GM21390 (cell line): ENCODE results near the gene HAS3.

ENCODE experiments used
- ATAC-seq: cut with Tn5 transposase; IDR thresholded peaks from one replicate; pipeline ENCODE4 v1.9.1; 2021; ENCODE audit not compliant: unreplicated experiment

The HAS3 gene

DNA sequence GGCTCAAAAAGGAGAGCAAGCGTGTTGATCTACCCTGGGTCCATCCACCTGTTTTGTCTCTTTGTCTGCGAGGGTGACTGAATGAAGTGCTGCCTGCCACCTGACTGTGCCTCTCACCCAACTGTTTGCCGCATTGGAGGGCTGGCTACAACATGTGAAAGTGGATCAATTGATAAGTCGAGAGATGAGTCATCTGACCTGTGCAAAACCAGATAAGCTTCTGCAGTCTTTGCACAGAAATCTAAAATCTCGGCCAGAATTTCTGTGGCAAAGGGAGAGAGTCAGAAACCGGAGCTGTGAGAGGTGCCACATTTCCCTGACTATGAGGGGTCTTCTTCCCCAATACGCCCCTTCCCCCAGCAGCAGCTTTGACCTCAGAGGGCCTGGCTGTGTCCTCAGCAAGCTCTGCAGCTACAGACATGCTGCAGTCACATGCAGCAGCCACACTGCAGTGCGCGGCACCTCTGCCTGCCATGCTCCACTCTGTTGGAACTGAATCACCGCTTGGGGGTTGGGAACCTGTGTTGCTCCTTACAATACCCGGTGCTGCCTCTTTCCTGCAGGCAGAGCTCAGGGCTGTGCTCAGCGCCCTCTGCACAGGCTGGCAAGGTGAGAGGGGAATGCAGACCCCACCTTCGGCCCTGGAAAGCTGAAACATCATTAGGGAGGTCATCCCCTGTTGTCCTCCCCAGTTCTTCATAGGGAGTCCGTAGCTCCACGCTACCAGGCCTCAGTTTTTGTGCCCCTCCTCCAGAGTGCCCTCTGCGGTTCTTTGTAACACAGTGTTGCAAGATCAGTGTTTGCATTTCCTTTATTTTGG lies 16.2 kb upstream of the HAS3 start:
- peak; percentile 51 for ATAC-seq

DNA sequence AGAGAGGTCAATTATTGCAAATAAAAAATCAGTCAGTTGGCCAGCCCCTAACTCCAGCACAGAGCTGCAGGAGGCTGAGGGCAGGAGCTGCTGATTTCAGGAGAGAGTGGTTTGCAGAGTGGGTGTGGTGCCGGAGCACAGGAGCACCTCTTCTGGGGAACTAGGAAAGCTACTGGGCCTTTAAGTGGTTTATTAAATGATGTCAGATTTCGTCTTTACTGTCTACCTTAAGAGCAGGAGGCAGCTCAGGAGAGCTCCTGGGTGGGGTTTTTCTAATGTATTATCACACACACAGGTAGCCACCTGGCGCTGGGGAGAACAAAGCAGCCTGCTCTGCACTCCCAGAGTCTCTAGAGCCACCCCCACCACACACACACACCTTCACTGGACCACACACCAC lies 11.5 kb upstream of the HAS3 start:
- ATAC-seq = no peak

DNA sequence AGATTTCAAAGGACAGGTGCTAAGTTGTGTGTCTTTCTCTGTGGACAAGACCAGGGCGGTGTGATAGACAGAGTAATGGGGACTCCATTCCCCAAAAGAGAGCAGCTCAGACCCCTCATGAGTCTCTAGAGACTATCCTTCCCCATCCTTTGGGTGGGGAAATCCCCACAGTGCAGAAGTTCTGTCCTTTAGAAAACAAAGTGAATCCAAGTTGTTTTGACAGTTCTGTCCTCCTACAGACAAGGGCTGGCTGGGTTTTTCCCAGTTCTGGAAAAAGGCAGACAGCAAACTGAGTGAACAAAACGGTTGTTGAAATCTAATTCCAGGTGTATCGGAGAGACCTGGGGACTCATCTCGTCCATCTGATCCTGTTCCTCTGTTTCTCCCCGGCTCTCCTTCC lies 11.0 kb upstream of the HAS3 start:
- no peak for ATAC-seq

DNA sequence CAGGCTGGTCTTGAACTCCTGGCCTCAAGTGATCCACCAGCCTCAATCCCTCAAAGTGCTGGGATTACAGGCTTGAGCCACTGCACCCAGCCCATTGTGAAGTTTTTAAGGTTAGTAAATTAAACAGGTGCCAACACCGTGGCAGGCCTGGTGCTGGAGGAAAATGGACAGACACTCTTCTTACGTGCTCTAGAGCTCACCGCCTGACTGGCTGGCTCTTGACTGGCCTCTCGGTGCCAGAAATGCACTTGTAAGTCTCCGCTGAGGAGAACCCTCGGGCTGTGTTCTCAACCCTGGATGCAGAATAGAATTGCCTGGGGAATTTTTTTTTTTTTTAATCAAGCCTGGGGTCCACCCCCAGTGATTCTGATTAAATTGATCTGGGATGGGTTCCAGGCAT lies 10.3 kb upstream of the HAS3 start:
- ATAC-seq = no peak

DNA sequence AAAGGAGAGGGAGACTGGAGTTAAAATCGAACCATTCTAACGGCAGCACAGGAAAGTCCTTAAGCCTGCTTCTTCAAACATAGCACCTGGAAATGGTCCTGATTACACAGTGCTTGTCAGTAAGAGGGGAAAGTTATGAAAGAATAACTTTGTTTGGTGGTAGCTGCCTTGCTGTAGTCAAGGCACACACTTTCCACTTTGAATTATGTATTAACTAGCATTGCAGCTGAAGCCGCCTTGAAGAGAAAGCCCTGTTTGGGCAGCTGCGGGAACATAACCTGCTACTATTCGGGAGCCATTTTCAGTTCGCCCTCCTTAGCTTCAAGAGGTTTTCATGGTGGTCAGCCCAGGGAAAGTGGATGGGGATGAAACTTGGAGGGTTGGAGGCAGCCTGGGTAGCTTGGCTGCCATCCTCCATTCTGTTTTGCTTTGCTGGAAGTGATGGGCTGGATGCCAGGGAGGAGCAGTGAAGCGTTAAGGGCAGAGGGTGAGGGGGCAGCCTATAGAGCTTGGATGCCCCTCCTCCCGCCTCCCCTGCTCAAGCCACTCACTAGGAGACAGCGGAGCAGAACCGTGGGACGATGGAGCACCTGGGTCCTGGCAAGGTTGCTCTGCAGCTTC lies 5.3 kb upstream of the HAS3 start:
- no peak for ATAC-seq

DNA sequence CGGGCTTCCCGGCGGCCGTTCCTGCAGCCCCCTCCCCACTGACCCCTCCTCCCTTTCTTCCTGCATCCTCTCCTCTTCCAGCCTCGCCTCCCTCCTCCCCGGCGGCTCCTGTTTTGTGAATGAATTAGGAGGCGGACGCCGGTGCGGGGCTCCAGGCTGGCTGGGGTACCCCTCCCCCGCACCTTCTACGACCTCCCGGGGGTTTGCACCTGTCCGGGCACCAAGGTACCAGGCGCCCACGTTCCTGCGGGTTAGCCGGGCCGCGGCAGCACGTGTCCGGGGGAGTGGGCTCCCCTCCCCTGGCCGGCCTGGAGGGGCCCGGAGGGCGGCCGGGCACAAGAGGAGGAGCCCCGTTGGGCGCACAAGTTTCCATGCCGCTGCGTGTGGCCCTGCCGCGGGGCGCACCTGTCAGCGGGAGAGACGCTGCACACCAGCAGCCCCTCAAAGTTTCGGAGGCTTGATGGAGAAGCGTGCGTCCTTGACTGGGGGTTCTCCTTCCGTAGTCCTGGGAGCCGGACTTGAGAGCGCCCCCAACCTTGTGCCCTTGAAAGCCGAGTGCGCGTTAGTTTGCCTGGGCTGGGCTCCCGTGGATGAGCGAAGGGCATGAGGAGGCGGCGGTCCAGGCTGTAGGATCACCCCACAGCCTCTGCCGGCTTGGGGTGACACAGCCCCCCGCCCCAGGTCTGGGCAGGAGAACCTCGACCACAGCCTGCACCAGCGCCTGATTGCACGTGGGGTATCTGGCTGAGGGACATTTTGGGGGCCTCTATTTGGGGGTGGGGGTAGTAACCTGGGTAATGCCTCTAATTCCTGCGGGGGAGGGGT lies 1.2 kb downstream of the HAS3 start:
- ATAC-seq = no peak

DNA sequence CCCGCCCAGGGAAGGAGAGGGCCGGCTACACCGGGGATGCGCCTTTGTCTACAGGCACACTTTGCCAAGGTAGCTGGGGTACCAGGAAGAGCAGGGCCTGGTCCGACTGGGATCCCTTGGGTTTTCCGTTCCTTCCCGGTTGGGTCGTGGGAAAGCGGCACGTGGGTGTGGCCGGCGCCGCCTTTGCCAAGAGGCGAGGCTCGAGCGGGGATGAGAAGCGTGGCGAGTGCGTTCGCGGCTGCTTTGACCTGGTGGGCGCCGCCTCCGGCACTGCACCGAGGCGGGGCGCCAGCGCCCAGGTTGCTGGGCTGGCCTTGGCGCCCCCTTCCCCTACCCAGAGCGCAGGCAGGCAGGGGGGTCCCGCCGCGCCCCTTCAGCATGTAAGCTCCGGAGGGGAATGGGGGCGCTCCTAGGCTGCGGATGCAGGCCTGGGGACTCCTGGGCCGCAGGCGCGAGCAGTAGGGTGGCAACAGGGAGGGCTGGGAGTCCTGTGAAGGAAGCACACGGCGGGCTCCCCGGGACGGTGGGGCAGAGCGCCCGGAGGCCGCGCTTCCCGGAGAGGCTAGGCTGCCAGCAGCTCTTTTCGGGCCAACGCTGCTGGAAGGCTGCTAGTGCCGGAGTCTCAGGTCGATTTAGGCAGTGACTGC lies 2.0 kb downstream of the HAS3 start:
- no peak for ATAC-seq

DNA sequence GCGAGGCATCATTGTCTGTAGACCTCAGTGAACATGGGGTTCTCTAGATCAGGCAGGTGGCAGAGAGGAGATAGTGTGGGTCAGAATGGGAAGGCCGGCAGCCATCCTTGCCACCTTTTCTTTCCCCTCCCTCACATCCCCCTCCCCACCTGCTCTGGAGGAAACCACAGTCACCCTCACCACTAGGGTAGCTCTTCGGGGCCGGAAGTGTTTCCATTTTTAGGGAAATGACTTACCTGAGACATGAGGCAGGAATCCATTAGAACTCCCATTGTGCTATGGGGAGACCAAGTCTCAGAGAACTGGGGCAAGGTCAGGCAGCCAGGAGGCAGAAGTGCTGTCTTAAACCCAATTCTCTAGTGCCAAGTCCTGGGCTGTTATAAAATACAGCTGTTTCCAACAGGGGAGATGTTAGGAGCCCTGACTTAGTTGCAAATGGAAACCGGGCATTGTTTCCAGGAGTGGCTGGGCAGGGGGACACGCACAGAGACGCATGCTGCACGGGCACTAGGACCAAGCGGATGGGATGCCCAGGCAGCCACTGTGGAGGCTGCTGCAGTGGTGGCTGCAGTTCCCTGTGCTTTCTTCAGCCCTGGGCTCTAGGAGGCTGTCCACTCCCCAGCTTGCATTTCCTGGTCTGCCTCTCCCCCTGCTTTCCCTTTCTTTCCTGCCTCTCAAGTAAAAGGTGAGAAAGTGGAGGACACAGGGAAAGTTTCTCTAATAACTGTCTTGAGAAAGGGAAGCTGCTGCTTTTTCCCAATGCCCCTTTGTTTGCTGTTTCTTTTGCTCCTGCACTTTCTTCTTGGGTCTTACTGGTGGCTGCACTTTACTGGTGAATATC lies 2.8 kb downstream of the HAS3 start:
- no peak for ATAC-seq

DNA sequence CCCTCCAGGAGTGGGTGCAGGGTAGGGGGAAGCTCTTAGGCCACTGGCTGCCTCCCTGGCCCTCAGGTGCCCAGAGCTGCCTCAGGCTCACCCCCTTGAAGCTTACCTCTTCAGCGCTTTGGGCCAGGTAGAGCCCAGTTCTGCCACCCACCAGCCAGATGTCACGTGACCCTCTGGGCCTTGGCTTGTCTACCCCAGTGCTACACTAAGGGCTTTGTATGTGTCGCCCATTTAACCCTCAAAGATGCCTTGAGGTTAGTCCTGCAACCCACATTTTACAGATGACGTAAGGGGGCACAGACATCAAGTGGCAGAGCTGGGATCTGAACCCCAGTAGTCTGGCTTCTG lies 3.4 kb downstream of the HAS3 start:
- ATAC-seq = no peak

DNA sequence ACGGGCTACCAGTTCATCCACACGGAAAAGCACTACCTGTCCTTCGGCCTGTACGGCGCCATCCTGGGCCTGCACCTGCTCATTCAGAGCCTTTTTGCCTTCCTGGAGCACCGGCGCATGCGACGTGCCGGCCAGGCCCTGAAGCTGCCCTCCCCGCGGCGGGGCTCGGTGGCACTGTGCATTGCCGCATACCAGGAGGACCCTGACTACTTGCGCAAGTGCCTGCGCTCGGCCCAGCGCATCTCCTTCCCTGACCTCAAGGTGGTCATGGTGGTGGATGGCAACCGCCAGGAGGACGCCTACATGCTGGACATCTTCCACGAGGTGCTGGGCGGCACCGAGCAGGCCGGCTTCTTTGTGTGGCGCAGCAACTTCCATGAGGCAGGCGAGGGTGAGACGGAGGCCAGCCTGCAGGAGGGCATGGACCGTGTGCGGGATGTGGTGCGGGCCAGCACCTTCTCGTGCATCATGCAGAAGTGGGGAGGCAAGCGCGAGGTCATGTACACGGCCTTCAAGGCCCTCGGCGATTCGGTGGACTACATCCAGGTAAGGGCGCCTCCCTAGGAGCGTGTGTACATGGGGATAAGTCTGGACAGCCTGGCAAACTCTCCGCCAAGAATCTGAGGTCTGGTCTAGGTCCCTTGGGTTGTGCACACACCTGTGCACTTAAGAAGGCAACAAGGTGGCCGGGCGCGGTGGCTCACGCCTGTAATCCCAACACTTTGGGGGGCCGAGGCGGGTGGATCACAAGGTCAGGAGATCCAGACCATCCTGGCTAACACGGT lies 4.2 kb downstream of the HAS3 start:
- ATAC-seq = no peak

DNA sequence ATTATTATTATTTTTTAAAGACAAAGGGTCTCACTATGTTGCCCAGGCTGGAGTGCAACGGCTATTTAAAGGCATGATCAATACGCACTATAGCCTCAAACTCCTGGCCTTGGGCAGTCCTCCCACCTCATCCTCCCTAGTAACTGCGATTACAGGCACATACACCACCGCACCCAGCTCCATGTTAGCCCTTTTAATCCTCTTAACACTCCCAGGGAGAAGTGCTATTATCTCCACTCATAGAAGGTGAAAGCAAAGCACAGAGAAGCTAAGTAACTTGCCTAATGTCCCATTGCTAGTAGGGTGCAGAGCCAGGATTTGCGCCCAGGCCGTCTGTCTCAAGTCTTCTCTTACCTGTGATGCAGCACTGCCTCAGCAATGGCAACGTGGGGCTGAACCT lies 5.0 kb downstream of the HAS3 start:
- ATAC-seq = no peak

DNA sequence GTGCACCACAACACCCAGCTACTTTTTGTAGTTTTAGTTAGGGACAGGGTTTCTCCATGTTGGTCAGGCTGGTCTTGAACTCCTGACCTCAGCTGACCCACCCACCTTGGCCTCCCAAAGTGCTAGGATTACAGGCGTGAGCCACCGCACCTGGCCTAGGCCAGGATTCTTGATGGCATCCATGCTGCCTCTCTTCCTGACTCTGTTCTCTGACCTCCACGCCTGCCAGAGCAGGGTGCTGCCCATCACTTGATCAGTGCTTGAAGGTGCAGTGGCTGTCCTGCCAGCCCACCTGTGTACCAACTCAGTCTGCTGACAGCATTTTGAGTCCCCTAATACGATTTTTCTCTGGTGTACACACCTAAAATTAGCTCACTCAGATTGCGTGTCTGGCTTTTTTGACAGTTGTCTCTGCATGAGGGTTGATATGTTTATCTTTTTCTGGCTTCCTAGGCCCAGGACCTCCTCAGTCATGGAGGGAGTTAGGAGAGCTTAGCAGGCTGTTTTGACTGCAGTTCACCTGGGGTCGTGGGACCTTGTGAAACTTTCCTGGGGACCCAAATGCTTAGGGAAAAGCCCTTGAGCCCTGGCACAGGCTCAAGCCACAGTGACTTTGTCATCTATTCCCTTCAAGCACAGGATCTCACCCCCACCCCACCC lies 5.9 kb downstream of the HAS3 start:
- no peak for ATAC-seq

DNA sequence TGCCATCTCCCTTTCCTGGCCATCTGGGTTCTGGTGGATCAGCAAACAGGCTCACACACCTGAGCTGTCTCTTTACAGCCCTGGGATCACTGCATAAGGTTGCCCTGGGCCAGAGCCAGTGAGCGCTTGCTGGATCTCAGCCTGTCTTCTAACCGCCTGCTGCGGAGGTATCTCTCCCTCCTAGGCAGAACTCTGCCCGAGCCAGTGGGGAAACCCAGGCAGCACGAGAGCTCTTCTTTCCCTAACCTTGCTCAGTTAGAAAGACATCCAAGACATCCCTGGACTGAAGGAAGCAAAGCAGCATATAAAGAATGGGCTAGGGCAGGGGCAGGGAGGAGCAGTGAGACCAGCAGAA lies 6.4 kb downstream of the HAS3 start:
- no peak for ATAC-seq

DNA sequence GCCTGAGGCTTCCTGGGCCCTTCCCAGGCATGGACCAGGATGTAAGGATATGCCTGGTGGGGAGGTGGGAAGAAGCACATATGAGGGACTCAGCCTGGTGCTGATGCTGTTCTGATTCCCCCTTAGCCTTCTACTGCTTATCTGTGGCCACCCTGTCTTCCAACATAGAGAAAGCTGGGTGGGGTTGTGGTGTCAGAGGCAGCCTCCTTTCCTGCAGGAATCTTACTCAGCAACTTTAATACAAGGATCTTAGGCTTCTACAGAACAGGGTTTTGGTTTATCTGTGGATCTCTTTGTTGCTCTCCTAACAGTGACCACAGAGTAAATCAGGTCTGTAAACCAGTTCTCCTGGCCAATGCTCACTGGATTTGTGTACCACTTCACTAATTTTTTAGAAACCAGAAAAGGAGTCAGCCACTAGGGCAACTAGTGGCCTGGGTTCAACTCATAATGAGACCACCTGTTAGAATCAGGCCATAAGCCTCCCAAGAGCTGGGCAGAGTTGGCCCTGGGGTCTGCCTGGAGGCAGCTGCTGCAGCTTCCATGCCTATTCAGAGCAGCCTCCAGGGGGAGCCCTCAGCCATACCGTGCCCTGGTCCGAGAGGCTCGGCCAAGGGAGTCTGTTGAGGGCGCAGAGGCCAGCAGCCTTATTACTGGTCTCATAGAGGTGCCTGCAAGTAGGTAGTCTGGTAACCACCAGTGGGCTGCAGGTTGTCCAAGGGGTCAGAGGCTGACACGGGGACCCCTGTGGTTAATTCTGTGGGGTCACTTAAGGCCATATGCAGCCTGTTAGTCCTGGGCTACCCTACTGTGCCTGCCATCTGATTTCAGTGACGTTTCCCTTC lies 7.1 kb downstream of the HAS3 start:
- no peak for ATAC-seq

DNA sequence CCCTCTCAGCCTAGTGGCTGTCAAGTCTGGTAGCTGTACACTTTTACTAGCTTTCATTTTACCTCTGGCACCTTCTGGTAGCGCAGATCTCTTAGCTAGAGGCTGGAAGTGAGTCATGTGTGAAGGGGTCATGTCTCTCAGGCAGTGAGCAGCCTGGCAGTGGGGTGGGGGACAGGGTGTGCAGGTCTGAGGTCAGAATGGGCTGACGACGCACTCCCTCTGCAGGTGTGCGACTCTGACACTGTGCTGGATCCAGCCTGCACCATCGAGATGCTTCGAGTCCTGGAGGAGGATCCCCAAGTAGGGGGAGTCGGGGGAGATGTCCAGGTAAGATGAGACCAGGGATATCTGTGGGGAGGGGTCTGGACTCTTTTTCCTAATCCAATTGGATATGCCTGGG lies 7.8 kb downstream of the HAS3 start:
- no peak for ATAC-seq

DNA sequence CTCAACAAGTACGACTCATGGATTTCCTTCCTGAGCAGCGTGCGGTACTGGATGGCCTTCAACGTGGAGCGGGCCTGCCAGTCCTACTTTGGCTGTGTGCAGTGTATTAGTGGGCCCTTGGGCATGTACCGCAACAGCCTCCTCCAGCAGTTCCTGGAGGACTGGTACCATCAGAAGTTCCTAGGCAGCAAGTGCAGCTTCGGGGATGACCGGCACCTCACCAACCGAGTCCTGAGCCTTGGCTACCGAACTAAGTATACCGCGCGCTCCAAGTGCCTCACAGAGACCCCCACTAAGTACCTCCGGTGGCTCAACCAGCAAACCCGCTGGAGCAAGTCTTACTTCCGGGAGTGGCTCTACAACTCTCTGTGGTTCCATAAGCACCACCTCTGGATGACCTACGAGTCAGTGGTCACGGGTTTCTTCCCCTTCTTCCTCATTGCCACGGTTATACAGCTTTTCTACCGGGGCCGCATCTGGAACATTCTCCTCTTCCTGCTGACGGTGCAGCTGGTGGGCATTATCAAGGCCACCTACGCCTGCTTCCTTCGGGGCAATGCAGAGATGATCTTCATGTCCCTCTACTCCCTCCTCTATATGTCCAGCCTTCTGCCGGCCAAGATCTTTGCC lies 9.0 kb downstream of the HAS3 start:
- no peak for ATAC-seq

DNA sequence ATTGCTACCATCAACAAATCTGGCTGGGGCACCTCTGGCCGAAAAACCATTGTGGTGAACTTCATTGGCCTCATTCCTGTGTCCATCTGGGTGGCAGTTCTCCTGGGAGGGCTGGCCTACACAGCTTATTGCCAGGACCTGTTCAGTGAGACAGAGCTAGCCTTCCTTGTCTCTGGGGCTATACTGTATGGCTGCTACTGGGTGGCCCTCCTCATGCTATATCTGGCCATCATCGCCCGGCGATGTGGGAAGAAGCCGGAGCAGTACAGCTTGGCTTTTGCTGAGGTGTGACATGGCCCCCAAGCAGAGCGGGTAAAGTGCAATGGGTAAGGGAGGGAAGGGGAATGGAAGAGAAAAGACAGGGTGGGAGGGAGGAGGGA lies 9.5 kb downstream of the HAS3 start:
- ATAC-seq = no peak

DNA sequence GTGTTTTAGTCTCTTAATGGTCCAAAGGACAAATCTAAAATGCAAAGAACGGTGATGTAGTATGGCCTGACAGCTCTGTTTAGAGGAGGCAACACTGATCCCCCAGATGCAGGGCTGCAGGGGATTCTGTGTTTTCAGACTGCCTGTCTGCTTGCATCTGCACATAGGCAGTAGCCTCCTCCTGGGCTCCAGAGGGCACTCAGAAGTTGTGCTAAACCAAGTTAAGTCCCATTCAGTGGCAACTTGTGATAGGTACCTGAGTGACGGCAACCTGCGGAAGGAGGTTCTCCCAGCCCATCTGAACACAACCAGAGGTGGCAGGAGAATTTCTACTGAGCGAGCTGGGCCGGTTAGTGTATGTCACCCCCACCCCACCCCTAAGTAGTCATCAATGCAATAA lies 9.9 kb downstream of the HAS3 start:
- ATAC-seq = no peak
